Activated gamma-delta T cell (primary cell): ENCODE data around the gene MAP3K15.

Experiments
- DNase-seq: peaks from one replicate; lab custom pipeline; 2025; lab: John Stamatoyannopoulos, UW

The MAP3K15 gene

DNA sequence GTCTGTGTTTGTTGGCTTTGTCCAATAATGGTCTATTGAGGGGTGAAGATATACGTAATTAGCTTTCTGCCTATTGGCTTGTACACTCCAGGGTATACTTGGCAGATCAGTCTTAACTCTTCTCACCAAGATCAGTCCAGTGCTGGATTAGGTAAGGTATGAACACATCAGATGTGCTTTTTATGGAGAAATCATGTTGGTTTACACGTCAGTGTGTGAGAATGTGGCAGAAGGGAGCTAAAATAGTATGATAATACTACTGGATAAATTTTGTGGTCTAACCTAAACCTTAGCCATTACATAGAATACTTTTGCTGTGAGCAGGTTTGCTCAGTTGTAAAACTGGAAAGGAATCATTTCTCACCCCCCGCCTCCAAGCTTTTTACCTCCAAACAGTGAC, 167.4 kb downstream of the MAP3K15 start:
- no peak for DNase-seq

GRCh38 chrX:19344661-19345060, 170.6 kb downstream of the MAP3K15 start:
- no peak for DNase-seq

- peak; percentile 86 for DNase-seq
Measured at GRCh38 chrX:19343535-19344408, 171.5 kb downstream of the MAP3K15 start, which contains the start of gene PDHA1. Gene PDHA1, plus strand, starts transcription at chrX:19343927. Its CDS starts 111 bp downstream, at chrX:19344038.

DNA sequence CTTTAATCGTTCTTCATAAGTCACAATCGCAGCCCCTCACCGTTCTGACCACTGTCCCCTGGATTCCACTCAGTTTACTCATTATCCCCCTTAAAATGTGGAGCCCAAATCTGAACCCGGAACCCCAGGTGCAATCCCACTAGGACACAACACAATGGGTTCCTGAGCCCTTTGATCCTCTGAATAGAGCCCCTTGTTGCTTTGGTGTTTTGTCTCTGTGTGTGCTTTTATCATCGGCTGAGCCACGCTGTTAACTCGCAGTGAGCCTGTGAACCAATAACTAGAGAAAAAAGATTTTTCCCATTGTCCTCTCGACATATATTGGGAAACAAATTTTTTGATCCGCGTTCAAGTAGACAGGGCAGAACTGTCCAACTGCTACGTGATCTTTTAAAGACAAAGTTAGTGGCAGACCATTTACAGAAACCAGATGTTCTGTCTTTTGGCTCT, 172.2 kb downstream of the MAP3K15 start:
- no peak for DNase-seq

- DNase-seq: no peak
Measured at GRCh38 chrX:19342331-19342906, 172.9 kb downstream of the MAP3K15 start.

GRCh38 chrX:19334945-19335626, 180.2 kb downstream of the MAP3K15 start:
- no peak for DNase-seq

GRCh38 chrX:19332983-19333382, 182.3 kb downstream of the MAP3K15 start:
- no peak for DNase-seq

GRCh38 chrX:19331831-19332230, 183.5 kb downstream of the MAP3K15 start:
- no peak for DNase-seq

- DNase-seq: no peak
Measured at GRCh38 chrX:19326567-19326966, 188.7 kb downstream of the MAP3K15 start.
